Measurements from ENCODE around the gene SPOCK1.
A peak's percentile ranks its signal among the peaks of the same experiment; 100 is the strongest.
"Not testable (repeated sequence)": the region's sequence is repeated elsewhere in the genome, so short reads cannot be mapped to it uniquely, and the experiment has no call there.

Gene SPOCK1

GRCh38 chr5:137264573-137264972, 234.6 kb downstream of the SPOCK1 start:
- intact Hi-C loops (cut with DNase I): no loop called here
- no peak for DNase-seq

DNA sequence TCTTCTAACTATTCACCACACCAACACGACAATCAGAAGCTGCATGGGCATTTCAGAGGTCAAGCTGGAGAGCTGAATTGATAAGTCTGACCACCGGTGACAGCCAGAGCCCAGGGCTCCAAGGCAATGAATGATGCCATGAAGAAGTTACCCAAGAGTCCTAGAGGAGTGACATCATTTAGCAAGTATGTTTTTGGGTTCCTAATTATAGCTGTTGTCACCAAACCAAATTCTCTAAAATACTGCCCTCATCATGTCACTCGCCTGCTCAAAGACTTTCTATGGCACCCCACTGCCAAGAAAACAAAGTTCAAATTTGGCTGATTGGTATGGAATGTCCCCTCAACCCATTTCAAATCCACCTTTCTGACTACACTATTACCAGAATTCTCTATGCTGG, 235.1 kb downstream of the SPOCK1 start:
- no peak for DNase-seq

DNA sequence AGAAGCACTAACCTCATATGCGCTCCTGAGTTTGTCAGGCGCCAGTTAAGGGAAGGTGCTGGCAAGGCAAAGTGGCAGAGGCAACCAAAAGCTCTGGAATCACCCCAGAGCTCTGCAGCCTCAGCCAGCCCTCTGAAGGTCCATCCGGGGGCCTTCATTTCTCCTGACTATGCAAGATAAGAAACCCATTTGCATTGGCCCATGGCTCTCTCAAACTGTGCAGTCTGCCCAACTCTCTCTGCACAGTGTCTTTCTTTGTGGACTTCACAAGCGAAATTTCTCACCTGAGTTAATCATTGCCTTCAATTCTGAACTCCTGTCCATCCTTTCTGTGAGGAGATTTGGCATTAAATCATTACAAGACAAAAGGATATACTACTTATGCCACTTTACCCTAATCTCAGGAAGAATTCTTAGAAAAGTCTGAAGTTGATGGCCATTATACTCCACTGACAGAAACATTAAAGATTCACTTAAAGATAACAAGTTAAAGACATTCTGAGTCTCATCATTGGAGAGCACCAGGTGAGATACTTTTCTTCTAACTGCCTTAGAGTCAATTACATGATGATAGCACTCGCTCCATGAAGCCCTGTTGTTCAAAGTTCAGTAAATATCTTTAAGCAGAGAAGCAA, 235.6 kb downstream of the SPOCK1 start:
- intact Hi-C loops (cut with DNase I): no loop called here
- no peak for DNase-seq

More for the DNA sequence above, 235.1 kb downstream of the SPOCK1 start:
- intact Hi-C loops (cut with DNase I): no loop called here

DNA sequence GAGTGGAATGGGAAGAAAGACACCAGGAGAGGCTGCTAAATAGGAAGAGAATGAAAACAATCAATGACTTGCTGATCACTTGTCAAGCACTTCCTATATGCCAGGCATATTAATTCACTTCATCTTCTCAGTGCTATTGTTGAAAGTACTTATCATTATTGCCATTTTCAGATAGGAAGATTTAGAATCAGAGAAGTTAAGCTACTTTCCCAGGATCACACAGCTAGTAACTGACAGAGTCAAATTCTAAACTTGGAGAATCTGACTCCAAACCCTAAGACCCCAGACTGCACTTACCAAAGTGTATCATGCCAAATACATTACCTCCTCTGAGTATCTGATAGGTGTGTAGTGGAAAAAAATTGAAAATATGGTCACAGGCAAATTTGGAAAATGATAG, 236.3 kb downstream of the SPOCK1 start:
- no peak for DNase-seq
- intact Hi-C loops (cut with DNase I): no loop called here

GRCh38 chr5:137260820-137261695, 238.1 kb downstream of the SPOCK1 start:
- no peak for DNase-seq
- intact Hi-C loops (cut with DNase I): no loop called here

DNA sequence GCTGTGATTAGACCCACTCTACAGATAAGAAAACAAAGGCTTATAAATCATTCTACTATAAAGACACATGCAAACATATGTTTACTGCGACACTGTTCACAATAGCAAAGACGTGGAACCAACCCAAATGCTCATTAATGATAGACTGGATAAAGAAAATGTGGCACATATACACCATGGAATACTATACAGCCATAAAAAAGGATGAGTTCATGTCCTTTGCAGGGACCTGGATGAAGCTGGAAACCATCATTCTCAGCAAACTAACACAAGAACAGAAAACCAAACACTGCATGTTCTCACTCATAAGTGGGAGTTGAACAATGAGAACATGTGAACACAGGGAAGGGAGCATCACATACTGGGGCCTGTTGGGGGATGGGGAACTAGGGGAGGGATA, 240.0 kb downstream of the SPOCK1 start:
- intact Hi-C loops (cut with DNase I); DNase-seq: not testable (repeated sequence)

GRCh38 chr5:137254119-137255090, 244.7 kb downstream of the SPOCK1 start:
- intact Hi-C loops (cut with DNase I): no loop called here

GRCh38 chr5:137252512-137252911, 246.6 kb downstream of the SPOCK1 start:
- DNase-seq: peak in 2 of 42 donors; percentile 18 to 24
- intact Hi-C loops (cut with DNase I): no loop called here

More at GRCh38 chr5:137254119-137255090, 244.7 kb downstream of the SPOCK1 start:
- peak in 30 of 42 donors; percentile 14 to 83 (median 50) for DNase-seq

- DNase-seq: peak in 4 of 42 donors; percentile 18 to 36 (median 28)
- intact Hi-C loops (cut with DNase I): no loop called here
These were observed 248.7 kb downstream of the SPOCK1 start for GRCh38 chr5:137250421-137250820.

DNA sequence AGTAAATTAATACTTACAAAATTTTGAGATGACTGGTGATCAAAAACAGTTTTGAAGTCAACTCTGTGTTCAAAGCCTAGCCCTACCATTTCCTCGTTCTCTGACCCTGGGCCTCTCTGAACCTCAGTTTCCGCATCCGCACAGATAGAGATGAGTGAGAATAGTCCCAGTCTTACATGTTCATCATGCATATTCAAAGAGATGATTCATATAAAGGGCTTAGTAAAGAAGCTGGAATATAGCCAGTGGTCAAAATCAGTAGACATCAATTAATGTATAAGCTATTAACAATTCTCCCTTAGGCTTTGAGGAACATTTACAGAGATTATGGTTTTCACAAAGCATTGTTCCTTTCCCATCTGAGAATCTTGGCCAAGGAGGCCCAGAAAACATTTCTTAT, 250.6 kb downstream of the SPOCK1 start:
- intact Hi-C loops (cut with DNase I): no loop called here
- DNase-seq: no peak

- intact Hi-C loops (cut with DNase I): no loop called here
These were observed 253.7 kb downstream of the SPOCK1 start for GRCh38 chr5:137245438-137245837.

DNA sequence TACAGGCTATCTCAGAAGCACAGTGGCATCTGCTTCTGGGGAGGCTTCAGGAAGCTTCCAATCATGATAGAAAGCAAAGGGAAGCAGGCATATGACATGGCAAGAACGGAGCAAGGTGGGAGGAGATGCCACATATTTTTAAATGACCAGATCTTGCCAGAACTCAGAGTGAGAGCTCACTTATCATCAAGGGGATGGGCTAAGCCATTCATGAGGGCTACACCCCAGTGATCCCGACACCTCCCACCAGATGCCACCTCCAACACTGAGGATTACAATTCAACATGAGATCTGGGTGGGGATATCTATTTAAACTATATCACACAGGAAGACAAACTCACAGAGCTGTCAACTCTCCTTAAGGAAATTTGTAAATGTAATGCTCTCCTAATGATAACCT, 258.8 kb downstream of the SPOCK1 start:
- no peak for DNase-seq
- intact Hi-C loops (cut with DNase I): no loop called here

More at GRCh38 chr5:137245438-137245837, 253.7 kb downstream of the SPOCK1 start:
- no peak for DNase-seq

DNA sequence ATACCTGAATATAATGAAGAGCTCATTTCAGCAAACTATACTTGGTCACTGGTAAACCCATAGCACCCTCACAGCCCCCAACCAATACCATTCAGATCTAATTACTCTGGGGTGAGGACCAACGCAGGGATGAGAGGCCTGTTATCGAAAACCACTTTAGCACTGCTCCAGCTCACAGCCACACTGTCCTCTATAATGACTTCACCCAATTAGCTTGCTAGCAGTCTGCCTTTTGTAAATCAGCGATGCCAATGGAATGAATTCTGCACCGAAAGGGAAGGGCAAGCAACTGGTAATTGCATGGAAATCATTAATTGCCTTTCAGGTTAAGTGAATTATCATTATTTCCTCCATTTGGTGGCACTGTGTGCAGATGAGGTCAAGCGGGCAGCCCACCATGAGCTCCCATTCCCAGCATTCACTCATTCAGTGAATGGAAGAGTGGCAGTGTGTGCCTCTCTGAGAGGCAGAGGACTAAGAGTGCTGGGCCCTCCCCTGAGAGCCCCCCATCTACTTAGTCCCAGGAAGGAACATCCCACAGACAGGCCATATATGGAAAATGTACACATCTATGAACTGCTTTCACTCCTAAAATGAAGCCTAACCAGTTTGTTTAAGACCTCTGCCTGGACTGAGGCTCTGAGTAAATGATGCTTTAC, 262.1 kb downstream of the SPOCK1 start:
- intact Hi-C loops (cut with DNase I): no loop called here
- DNase-seq: no peak

GRCh38 chr5:137236252-137236651, 262.9 kb downstream of the SPOCK1 start:
- intact Hi-C loops (cut with DNase I): no loop called here
- DNase-seq: no peak

- intact Hi-C loops (cut with DNase I): no loop called here
- no peak for DNase-seq
These were observed 263.9 kb downstream of the SPOCK1 start for GRCh38 chr5:137234973-137235943.

- DNase-seq: no peak
- intact Hi-C loops (cut with DNase I): no loop called here
These were observed 265.4 kb downstream of the SPOCK1 start for GRCh38 chr5:137233726-137234125.

DNA sequence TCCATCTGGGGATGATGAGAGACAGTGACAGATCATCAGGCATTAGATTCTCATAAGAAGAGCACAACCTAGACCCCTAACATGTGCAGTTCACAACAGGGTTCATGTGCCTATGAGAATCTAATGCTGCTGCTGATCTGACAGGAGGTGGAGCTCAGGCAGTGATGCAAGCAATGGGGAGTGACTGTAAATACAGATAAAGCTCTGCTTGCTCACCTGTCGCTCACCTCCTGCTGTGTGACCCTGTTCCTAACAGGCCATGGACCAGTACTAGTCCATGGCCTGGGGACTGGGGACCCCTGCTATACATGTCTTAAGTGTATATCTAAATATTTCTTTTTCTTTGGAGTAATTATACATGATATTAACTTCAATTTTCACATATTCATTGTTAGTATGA, 265.8 kb downstream of the SPOCK1 start:
- intact Hi-C loops (cut with DNase I); DNase-seq: not testable (repeated sequence)

- intact Hi-C loops (cut with DNase I): no loop called here
- no peak for DNase-seq
These were observed 267.6 kb downstream of the SPOCK1 start for GRCh38 chr5:137231540-137231939.

Measured in head of caudate nucleus (tissue), 42 donors.